ENCODE measurements around the gene RBP3.

The RBP3 gene

GRCh38 chr10:47308775-47309174, 39.4 kb upstream of the RBP3 start:
- Histone ChIP-seq H3K27me3 (ENCODE audit: insufficient read depth, low read length) (peaks cover 47% of the 10 kb centered on the region), H3K79me2 (ENCODE audit: control insufficient read depth, insufficient read depth, low read length, unreplicated experiment) (no peaks in the 10 kb centered on the region), H3K4me1 (ENCODE audit: control insufficient read depth, insufficient read depth, low read length, unreplicated experiment) (no peaks in the 10 kb centered on the region), H3K36me3 (ENCODE audit: insufficient read depth, low read length) (no peaks in the 10 kb centered on the region), H2AFZ (ENCODE audit: low read length, unreplicated experiment) (no peak overlapping the region), H3K4me3 (ENCODE audit: low read depth, low read length) (no peak overlapping the region), H3K27ac (ENCODE audit: low read depth, low read length) (no peak overlapping the region)

- Histone ChIP-seq H2AFZ (ENCODE audit: low read length, unreplicated experiment) (no peak overlapping the region), H3K4me1 (ENCODE audit: control insufficient read depth, insufficient read depth, low read length, unreplicated experiment) (no peaks in the 10 kb centered on the region), H3K4me3 (ENCODE audit: low read depth, low read length) (no peak overlapping the region), H3K27me3 (ENCODE audit: insufficient read depth, low read length) (peaks cover 41% of the 10 kb centered on the region), H3K79me2 (ENCODE audit: control insufficient read depth, insufficient read depth, low read length, unreplicated experiment) (no peaks in the 10 kb centered on the region), H3K36me3 (ENCODE audit: insufficient read depth, low read length) (no peaks in the 10 kb centered on the region), H3K27ac (ENCODE audit: low read depth, low read length) (no peak overlapping the region)
Measured at GRCh38 chr10:47309408-47310089, 38.6 kb upstream of the RBP3 start.

GRCh38 chr10:47310090-47310505, 38.1 kb upstream of the RBP3 start:
- Histone ChIP-seq H3K27me3 (ENCODE audit: insufficient read depth, low read length) (peaks cover 36% of the 10 kb centered on the region), H3K27ac (ENCODE audit: low read depth, low read length) (no peak overlapping the region), H3K4me1 (ENCODE audit: control insufficient read depth, insufficient read depth, low read length, unreplicated experiment) (no peaks in the 10 kb centered on the region), H3K36me3 (ENCODE audit: insufficient read depth, low read length) (no peaks in the 10 kb centered on the region), H3K4me3 (ENCODE audit: low read depth, low read length) (no peak overlapping the region), H3K79me2 (ENCODE audit: control insufficient read depth, insufficient read depth, low read length, unreplicated experiment) (no peaks in the 10 kb centered on the region), H2AFZ (ENCODE audit: low read length, unreplicated experiment) (no peak overlapping the region)

- no peaks in the 10 kb centered on the region for H3K36me3 ChIP-seq (ENCODE audit: insufficient read depth, low read length)
- peaks cover 23% of the 10 kb centered on the region for H3K27me3 ChIP-seq (ENCODE audit: insufficient read depth, low read length)
- no peaks in the 10 kb centered on the region for H3K79me2 ChIP-seq (ENCODE audit: control insufficient read depth, insufficient read depth, low read length, unreplicated experiment)
- H3K4me3 ChIP-seq (ENCODE audit: low read depth, low read length), result no peak overlapping the region
- H3K4me1 ChIP-seq (ENCODE audit: control insufficient read depth, insufficient read depth, low read length, unreplicated experiment), result no peaks in the 10 kb centered on the region
- no peak overlapping the region for H3K27ac ChIP-seq (ENCODE audit: low read depth, low read length)
- no peak overlapping the region for H2AFZ ChIP-seq (ENCODE audit: low read length, unreplicated experiment)
Measured at GRCh38 chr10:47311193-47311931, 36.8 kb upstream of the RBP3 start.

GRCh38 chr10:47311932-47312662, 36.1 kb upstream of the RBP3 start:
- H3K4me1 ChIP-seq (ENCODE audit: control insufficient read depth, insufficient read depth, low read length, unreplicated experiment), result no peaks in the 10 kb centered on the region
- no peak overlapping the region for H2AFZ ChIP-seq (ENCODE audit: low read length, unreplicated experiment)
- H3K27ac ChIP-seq (ENCODE audit: low read depth, low read length), result no peak overlapping the region
- H3K36me3 ChIP-seq (ENCODE audit: insufficient read depth, low read length), result no peaks in the 10 kb centered on the region
- H3K4me3 ChIP-seq (ENCODE audit: low read depth, low read length), result no peak overlapping the region
- H3K27me3 ChIP-seq (ENCODE audit: insufficient read depth, low read length), result peaks cover 21% of the 10 kb centered on the region; the same call in 1 of the 2 replicates
- H3K79me2 ChIP-seq (ENCODE audit: control insufficient read depth, insufficient read depth, low read length, unreplicated experiment), result no peaks in the 10 kb centered on the region

GRCh38 chr10:47312663-47312995, 35.5 kb upstream of the RBP3 start:
- no peak overlapping the region for H2AFZ ChIP-seq (ENCODE audit: low read length, unreplicated experiment)
- H3K4me1 ChIP-seq (ENCODE audit: control insufficient read depth, insufficient read depth, low read length, unreplicated experiment), result no peaks in the 10 kb centered on the region
- H3K27me3 ChIP-seq (ENCODE audit: insufficient read depth, low read length), result peaks cover 21% of the 10 kb centered on the region; the same call in 1 of the 2 replicates
- no peaks in the 10 kb centered on the region for H3K79me2 ChIP-seq (ENCODE audit: control insufficient read depth, insufficient read depth, low read length, unreplicated experiment)
- H3K36me3 ChIP-seq (ENCODE audit: insufficient read depth, low read length), result no peaks in the 10 kb centered on the region
- no peak overlapping the region for H3K4me3 ChIP-seq (ENCODE audit: low read depth, low read length)
- no peak overlapping the region for H3K27ac ChIP-seq (ENCODE audit: low read depth, low read length)

- no peak overlapping the region for H3K4me3 ChIP-seq (ENCODE audit: low read depth, low read length)
- H3K79me2 ChIP-seq (ENCODE audit: control insufficient read depth, insufficient read depth, low read length, unreplicated experiment), result no peaks in the 10 kb centered on the region
- H3K27ac ChIP-seq (ENCODE audit: low read depth, low read length), result no peak overlapping the region
- H3K36me3 ChIP-seq (ENCODE audit: insufficient read depth, low read length), result no peaks in the 10 kb centered on the region
- no peak overlapping the region for H2AFZ ChIP-seq (ENCODE audit: low read length, unreplicated experiment)
- no peaks in the 10 kb centered on the region for H3K4me1 ChIP-seq (ENCODE audit: control insufficient read depth, insufficient read depth, low read length, unreplicated experiment)
- peaks cover 16% of the 10 kb centered on the region for H3K27me3 ChIP-seq (ENCODE audit: insufficient read depth, low read length)
Measured at GRCh38 chr10:47314416-47314970, 33.7 kb upstream of the RBP3 start.

- H3K36me3 ChIP-seq (ENCODE audit: insufficient read depth, low read length), result no peaks in the 10 kb centered on the region
- H3K79me2 ChIP-seq (ENCODE audit: control insufficient read depth, insufficient read depth, low read length, unreplicated experiment), result no peaks in the 10 kb centered on the region
- H3K4me1 ChIP-seq (ENCODE audit: control insufficient read depth, insufficient read depth, low read length, unreplicated experiment), result no peaks in the 10 kb centered on the region
- H3K27ac ChIP-seq (ENCODE audit: low read depth, low read length), result no peak overlapping the region
- H3K4me3 ChIP-seq (ENCODE audit: low read depth, low read length), result no peak overlapping the region
- H2AFZ ChIP-seq (ENCODE audit: low read length, unreplicated experiment), result no peak overlapping the region
- peaks cover 25% of the 10 kb centered on the region for H3K27me3 ChIP-seq (ENCODE audit: insufficient read depth, low read length)
Measured at GRCh38 chr10:47315421-47315820, 32.7 kb upstream of the RBP3 start.

- Histone ChIP-seq H3K27me3 (ENCODE audit: insufficient read depth, low read length) (peaks cover 27% of the 10 kb centered on the region), H3K27ac (ENCODE audit: low read depth, low read length) (no peak overlapping the region), H3K4me1 (ENCODE audit: control insufficient read depth, insufficient read depth, low read length, unreplicated experiment) (no peaks in the 10 kb centered on the region), H2AFZ (ENCODE audit: low read length, unreplicated experiment) (no peak overlapping the region), H3K4me3 (ENCODE audit: low read depth, low read length) (no peak overlapping the region), H3K79me2 (ENCODE audit: control insufficient read depth, insufficient read depth, low read length, unreplicated experiment) (no peaks in the 10 kb centered on the region), H3K36me3 (ENCODE audit: insufficient read depth, low read length) (no peaks in the 10 kb centered on the region)
Measured at GRCh38 chr10:47316131-47316530, 32.0 kb upstream of the RBP3 start.

GRCh38 chr10:47317251-47317650, 30.9 kb upstream of the RBP3 start:
- H2AFZ ChIP-seq (ENCODE audit: low read length, unreplicated experiment), result no peak overlapping the region
- H3K79me2 ChIP-seq (ENCODE audit: control insufficient read depth, insufficient read depth, low read length, unreplicated experiment), result no peaks in the 10 kb centered on the region
- no peak overlapping the region for H3K27ac ChIP-seq (ENCODE audit: low read depth, low read length)
- H3K27me3 ChIP-seq (ENCODE audit: insufficient read depth, low read length), result peaks cover 37% of the 10 kb centered on the region
- no peaks in the 10 kb centered on the region for H3K4me1 ChIP-seq (ENCODE audit: control insufficient read depth, insufficient read depth, low read length, unreplicated experiment)
- no peaks in the 10 kb centered on the region for H3K36me3 ChIP-seq (ENCODE audit: insufficient read depth, low read length)
- H3K4me3 ChIP-seq (ENCODE audit: low read depth, low read length), result no peak overlapping the region

Data from ACC112 (cell line).